HG02588 (cell line): ENCODE measurements around the gene CDC40.
"Not testable (repeated sequence)": the region's sequence is repeated elsewhere in the genome, so short reads cannot be mapped to it uniquely, and the experiment has no call there.

Experiments used
- ATAC-seq: cut with Tn5 transposase; IDR thresholded peaks from one replicate; pipeline ENCODE4 v1.9.1; 2021; ENCODE audit warnings: mild to moderate bottlenecking, moderate library complexity; ENCODE audit not compliant: unreplicated experiment

The CDC40 gene

GRCh38 chr6:110198561-110198960 lies 18.3 kb downstream of the CDC40 start:
- ATAC-seq, result no peak

GRCh38 chr6:110201151-110201884 lies 21.1 kb downstream of the CDC40 start:
- no peak for ATAC-seq

DNA sequence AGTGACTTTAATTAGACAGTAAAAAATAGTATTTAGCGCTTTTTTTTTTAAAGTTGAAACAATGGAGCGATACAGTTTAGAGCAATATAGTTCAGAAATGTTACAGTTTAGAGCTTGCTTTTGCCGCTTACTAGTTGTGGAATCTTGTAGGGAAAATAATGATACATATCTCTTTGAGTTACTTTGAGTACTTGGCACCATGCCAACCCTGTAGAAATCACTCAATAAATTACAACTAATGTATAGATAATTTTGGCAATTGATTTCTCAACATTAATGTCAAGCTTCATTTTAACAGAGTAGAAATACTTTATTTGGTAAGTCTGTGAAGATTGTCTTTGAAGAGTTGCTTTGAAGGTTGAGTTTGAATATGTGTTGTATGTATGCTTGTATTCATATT lies 27.4 kb downstream of the CDC40 start:
- ATAC-seq, result no peak

GRCh38 chr6:110211753-110212152 lies 31.5 kb downstream of the CDC40 start:
- ATAC-seq, result no peak

DNA sequence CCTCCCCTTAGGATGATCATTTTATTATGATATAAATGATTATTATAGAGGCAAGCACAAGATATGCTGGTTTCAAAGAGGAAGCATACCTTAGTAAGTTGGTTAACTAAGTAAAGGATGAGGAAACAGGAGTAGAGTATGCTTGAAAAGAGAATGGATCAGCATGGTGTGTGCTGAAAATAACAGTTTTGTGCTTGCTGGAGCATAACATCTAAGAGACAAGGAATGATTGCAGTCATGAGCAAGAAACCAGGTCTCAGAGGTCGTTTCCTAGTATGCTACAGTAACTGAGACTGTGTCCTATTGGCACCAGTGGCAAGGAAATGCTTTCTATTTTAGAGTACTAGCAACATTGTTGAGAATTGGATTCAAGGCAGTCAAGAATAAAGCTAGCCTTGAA lies 34.1 kb downstream of the CDC40 start:
- no peak for ATAC-seq

DNA sequence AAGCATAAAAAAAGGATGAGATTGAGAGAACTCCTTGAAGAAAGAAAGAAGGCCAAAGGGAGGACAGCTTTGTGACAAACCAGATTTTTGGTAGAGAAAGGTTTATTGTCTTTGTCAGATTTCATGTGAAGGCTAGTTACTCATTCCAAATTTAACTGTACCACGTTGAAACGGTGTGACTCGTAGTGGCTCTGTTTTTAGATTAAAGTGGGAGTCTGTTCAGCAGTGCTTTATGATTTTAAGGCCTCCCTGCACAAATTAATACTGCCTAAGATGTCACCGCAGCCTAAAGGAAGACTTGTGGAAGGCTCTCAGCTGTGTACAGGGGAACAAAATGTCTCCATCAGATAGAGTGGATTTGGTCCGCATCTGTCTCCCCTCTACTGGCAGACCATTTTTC lies 35.9 kb downstream of the CDC40 start:
- no peak for ATAC-seq

DNA sequence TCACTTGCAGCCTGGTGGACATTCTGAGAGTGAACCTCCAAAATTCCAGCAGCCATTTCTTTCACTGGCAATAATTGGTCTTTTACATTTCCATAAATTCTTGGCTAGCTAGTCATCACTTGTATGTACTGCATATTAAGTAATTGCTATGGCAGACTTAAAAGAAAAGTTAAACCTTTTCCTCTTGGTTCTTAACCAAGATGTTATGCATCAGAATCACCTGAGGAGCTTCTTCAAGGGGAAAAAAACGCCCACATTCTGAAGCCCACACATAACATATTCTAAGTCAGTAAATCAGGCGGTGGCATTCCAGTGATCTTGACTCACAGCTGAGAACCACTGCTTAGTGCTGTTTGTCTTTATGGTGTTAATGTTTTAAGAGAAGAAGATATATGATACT lies 37.0 kb downstream of the CDC40 start:
- no peak for ATAC-seq

DNA sequence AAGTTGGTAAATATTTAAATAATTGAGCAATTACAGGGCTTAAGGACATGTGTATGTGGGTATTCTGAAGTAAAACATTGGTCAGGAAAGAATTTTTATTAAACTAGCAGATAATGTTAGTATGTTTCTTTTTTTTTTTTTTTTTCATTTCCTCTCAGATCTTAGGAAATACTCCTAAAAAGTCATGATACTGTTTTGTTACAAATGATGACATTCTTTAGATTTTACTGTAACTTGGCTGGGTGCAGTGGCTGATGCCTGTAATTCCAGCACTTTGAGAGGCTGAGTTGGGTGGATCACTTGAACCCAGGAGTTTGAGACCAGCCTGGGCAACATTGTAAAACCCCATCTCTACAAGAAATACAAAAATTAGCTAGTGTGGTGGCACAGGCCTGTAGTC lies 41.5 kb downstream of the CDC40 start:
- no peak for ATAC-seq

DNA sequence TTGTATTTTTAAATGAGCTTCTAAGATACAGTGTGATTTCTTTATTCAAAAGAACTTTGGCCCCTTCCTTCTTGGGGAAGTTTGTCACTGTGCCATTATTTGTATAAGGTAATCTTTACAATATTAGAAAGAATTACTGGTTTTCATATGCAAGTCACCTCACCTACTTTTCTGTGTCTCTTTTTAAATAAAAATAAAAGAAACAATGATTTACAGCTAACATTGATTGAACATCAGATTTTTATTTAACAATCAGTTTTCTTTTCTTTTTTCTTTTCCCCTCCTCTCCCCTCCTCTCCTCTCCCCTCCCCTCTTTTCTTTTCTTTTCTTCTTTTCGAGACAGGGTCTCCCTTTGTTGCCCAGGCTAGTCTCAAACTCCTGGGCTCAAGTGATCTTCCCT lies 46.0 kb downstream of the CDC40 start:
- ATAC-seq, result no peak

- no peak for ATAC-seq
These were observed 52.2 kb downstream of the CDC40 start for GRCh38 chr6:110232450-110232849.

- peak; percentile 96 for ATAC-seq
These were observed 53.6 kb downstream of the CDC40 start for GRCh38 chr6:110233770-110234374.

- not testable (repeated sequence) for ATAC-seq
These were observed 55.8 kb downstream of the CDC40 start for GRCh38 chr6:110236007-110236406.

- ATAC-seq, result no peak
These were observed 59.5 kb downstream of the CDC40 start for GRCh38 chr6:110239526-110240274.

- not testable (repeated sequence) for ATAC-seq
These were observed 64.4 kb downstream of the CDC40 start for GRCh38 chr6:110244621-110245020.

DNA sequence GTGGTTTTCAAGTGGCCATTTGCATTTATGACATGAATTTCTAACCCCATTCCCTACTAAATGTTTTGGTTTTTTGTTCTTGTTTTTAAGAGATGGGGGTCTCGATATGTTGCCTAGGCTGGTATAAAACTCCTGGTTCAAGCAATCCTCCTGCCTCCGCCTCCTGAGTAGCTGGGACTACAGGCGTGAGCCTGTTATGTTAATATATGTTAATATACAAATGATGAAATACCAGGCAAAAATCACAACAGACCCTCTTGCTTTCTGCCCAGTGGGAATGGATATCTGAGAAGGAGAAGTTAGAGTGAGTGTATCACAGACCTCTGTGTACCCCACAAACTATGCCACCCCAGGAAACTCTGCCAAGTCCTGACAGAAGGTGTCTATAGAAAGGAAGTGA lies 66.2 kb downstream of the CDC40 start:
- ATAC-seq, result no peak

DNA sequence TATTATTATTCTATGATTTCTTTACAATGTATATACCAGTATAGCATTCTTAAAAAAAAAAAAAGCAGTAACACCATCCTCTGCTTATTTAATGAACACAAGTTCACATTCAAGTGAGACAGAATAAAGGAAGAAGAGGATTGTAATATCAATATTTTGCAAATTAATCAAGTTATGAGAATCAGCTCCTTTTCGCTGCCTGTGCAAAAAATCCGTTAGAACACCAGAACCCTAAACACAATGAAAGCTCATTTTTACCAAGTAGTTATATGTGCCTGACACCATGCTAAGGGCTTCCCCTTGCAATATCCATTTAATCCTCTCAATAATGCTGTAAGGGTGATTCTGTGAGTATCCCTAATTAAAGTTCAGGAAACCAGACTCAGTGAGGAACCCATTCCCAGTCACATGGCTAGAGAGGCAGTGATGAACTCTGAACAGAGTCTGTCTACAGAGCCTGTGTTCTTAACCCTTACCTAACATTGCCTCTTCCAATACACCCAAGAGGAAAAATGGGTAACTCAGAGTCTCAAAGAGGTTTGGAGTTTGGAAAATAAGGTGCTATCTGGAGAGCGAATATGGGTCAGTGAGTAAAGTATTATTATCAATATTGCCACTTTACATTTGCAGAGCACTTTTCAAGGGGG lies 66.8 kb downstream of the CDC40 start:
- ATAC-seq, result no peak

- no peak for ATAC-seq
These were observed 69.8 kb downstream of the CDC40 start for GRCh38 chr6:110250058-110250457.

- no peak for ATAC-seq
These were observed 70.6 kb downstream of the CDC40 start for GRCh38 chr6:110250838-110251237.

DNA sequence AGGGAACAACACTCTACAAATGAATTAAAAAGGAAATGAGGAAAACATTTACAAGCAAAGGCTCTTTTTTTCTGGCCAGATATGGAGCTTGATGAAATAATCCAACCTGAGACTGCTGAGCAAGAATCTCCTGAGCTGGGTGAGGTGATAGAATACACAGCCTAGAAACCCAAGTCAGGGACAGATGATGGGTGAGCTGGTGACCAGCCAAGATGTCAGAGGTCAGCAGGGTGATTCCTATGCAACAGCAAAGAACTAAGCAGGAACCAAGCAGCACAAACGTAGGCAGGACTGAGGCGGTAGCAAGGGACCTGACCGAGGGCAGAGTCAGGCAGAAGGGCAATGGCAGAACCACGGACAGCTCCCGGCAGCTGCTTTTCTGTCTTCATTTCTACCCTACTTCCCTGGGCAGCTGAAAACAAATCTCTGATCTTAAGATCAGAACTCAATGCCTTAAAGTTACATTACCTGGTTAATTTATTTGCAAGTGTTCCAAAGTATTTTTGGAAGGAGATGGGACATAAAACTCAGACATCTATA lies 75.1 kb downstream of the CDC40 start:
- no peak for ATAC-seq

- no peak for ATAC-seq
These were observed 76.1 kb downstream of the CDC40 start for GRCh38 chr6:110256366-110256765.

DNA sequence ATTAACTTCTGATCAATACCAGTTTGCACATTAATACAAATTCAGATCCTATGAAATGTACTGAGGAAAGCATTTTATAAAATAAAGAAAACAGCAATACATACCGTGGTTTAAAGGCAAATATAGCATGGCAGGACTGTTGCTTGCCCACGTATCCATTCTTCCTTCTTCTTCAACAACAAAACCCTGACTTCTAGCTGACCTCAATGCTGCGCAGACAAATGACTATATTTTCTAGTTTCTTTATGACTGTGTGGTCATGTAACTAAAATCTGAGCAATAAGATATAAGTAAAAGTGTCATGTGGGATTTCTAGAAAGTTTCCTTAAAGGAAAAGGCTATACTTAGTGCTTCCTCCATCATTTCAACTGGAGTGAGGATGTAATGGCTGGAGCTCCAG lies 85.0 kb downstream of the CDC40 start:
- ATAC-seq, result no peak
